Cardiac septum (tissue), 1 donor: ENCODE results near the gene TRIM68. TPM values are rescaled to one million over a fixed set of nuclear protein-coding genes. Genes with fewer than 3 reads are reported as not detected.

Experiments
- DNase-seq: peaks from one replicate; pipeline ENCODE4 v3.0.0-alpha.2; 2020; ENCODE audit warnings: low spot score
- intact Hi-C: fragments of 100-400 bp; cut with DNase I; formaldehyde crosslinking; loops from one replicate; pipeline ENCODE4 v1.14.0; 2022
- long read RNA-seq: library from polyadenylated mRNA; unstranded; transcript quantifications from one replicate; pipeline ENCODE4 v2.0.0, GENCODE V29; 2021
- total RNA-seq: library from RNA; stranded (reverse); fragmentation: NEBNext Ultra II Directional; extraction: Animal tissue kit (Norgen Biotek cat#: 25700); gene quantifications from one replicate; pipeline ENCODE4 v1.2.1, GENCODE V29; 2021
- donor health status: DM: no; HTN: no; CAD: no.

The TRIM68 gene
- total RNA-seq, result 7.8 TPM
- long read RNA-seq, transcript TRIM68-201 (7 exons, 3,352 nt), result major isoform, 15 of 23 reads
- long read RNA-seq, partial matches to known transcripts, result 0 of 23 reads
- long read RNA-seq, other reads (novel, unspliced or antisense), result 7 of 23 reads

- intact Hi-C loops, result no loop called here
- peak; percentile 99 for DNase-seq
These were observed at the start of gene TRIM68 for GRCh38 chr11:4607781-4608666. TSS of gene TRIM68 (minus strand) at chr11:4608231. CDS start at chr11:4605504, 2,727 bp downstream.

GRCh38 chr11:4654635-4655369 is 46.8 kb upstream of the TRIM68 start:
- intact Hi-C loops, result no loop called here
- no peak for DNase-seq

GRCh38 chr11:4647766-4648165 is 39.7 kb upstream of the TRIM68 start:
- DNase-seq, result no peak
- intact Hi-C loops, result no loop called here

- intact Hi-C loops, result no loop called here
- no peak for DNase-seq
These were observed 37.9 kb upstream of the TRIM68 start for GRCh38 chr11:4645974-4646373.

- intact Hi-C loops, result no loop called here
- DNase-seq, result no peak
These were observed 36.2 kb upstream of the TRIM68 start for GRCh38 chr11:4644233-4644632.

GRCh38 chr11:4643682-4644081 is 35.7 kb upstream of the TRIM68 start, which contains the start of gene OR51E1:
TSS of gene OR51E1 (plus strand) at chr11:4643982. CDS start at chr11:4652527, 8,545 bp downstream.
- intact Hi-C loops, result loop anchor here (2.0 kb wide), 1 partner anchor 33 kb away; no protein-coding TSS in a partner anchor
- no peak for DNase-seq

- DNase-seq, result no peak
These were observed 35.0 kb upstream of the TRIM68 start for GRCh38 chr11:4643076-4643475.

GRCh38 chr11:4642043-4642442 is 34.0 kb upstream of the TRIM68 start:
- no peak for DNase-seq
- intact Hi-C loops, result loop anchor here (2.0 kb wide), 1 partner anchor 31 kb away; no protein-coding TSS in a partner anchor

More at GRCh38 chr11:4643076-4643475, 35.0 kb upstream of the TRIM68 start:
- intact Hi-C loops, result loop anchor here (2.0 kb wide), 1 partner anchor 32 kb away; no protein-coding TSS in a partner anchor

- no peak for DNase-seq
- intact Hi-C loops, result no loop called here
These were observed 33.5 kb upstream of the TRIM68 start for GRCh38 chr11:4641501-4641900.

- no peak for DNase-seq
- intact Hi-C loops, result no loop called here
These were observed 31.9 kb upstream of the TRIM68 start for GRCh38 chr11:4639931-4640330.

- intact Hi-C loops, result loop anchor here (1.0 kb wide), 1 partner anchor 189 kb away; no protein-coding TSS in a partner anchor
- no peak for DNase-seq
These were observed 29.6 kb upstream of the TRIM68 start for GRCh38 chr11:4637662-4638047.

- peak; percentile 82 for DNase-seq
- intact Hi-C loops, result loop anchor here (1.0 kb wide), 1 partner anchor 189 kb away; no protein-coding TSS in a partner anchor
These were observed 29.1 kb upstream of the TRIM68 start, which contains the start of gene OR51D1 for GRCh38 chr11:4636962-4637661. TSS of gene OR51D1 (plus strand) at chr11:4637477. CDS start at chr11:4639791, 2,314 bp downstream.

GRCh38 chr11:4636136-4636535 is 28.1 kb upstream of the TRIM68 start:
- intact Hi-C loops, result no loop called here
- no peak for DNase-seq

GRCh38 chr11:4626207-4627099 is 18.4 kb upstream of the TRIM68 start:
- no peak for DNase-seq
- intact Hi-C loops, result loop anchor here (5.0 to 10.0 kb wide), 2 partner anchors 376 to 758 kb away; partner anchors contain the start of gene OR51M1

GRCh38 chr11:4619514-4619913 is 11.5 kb upstream of the TRIM68 start:
- intact Hi-C loops, result no loop called here
- DNase-seq, result no peak

GRCh38 chr11:4615856-4616444 is 7.9 kb upstream of the TRIM68 start:
- DNase-seq, result no peak
- intact Hi-C loops, result no loop called here

- DNase-seq, result no peak
- intact Hi-C loops, result loop anchor here (2.0 kb wide), 1 partner anchor 31 kb away; the partner anchor contains the start of gene OR51E1
These were observed 4.0 kb upstream of the TRIM68 start for GRCh38 chr11:4611986-4612385.
